HepG2 (cell line): ENCODE measurements around the gene PGC. TPM values are rescaled to one million over a fixed set of nuclear protein-coding genes. Genes with fewer than 3 reads are reported as not detected.

Experiments used
- ATAC-seq: fragments of 200-7000 bp; cut with Tn5 transposase; 3 replicates; pipeline ENCODE4 v1.9.1; 2020; ENCODE audit warnings: mild to moderate bottlenecking, moderate library complexity
- BruUV-seq: library from RNA; stranded (reverse); fragments of 400-500 nt; replicated peaks from 2 replicates; lab custom pipeline; 2021; lab: Mats Ljungman, UMichigan
- CTCF ChIA-PET: fragments of 300-600 bp; formaldehyde crosslinking; extraction: SDS; loops from one replicate; lab custom pipeline; 2021; ENCODE audit warnings: low total read pairs, inconsistent platforms, low intra/inter-chr PET ratio; lab: Yijun Ruan, JAX
- POLR2A ChIA-PET: fragments of 350-600 bp; sonication (Branson Sonifier 250); formaldehyde crosslinking; loops from one replicate; lab custom pipeline; 2020; ENCODE audit warnings: antibody characterized with exemption, inconsistent platforms; lab: Yijun Ruan, JAX
- DNase-seq: peaks from one replicate; pipeline ENCODE4 v3.0.0-alpha.2; 2015; ENCODE audit warnings: low spot score
- FAIRE-seq: peaks from 3 replicates; lab custom pipeline; 2011; peaks lifted over from hg19 to GRCh38; lab: Jason Lieb, UNC
- H2AFZ ChIP-seq: one replicate; pipeline ENCODE4 v1.6.1; 2011; ENCODE audit warnings: low read length, inconsistent platforms
- H3K27ac ChIP-seq: fragments of 300-600 bp; 3 replicates; pipeline ENCODE4 v1.8.0; 2011; ENCODE audit warnings: mixed run types, mild to moderate bottlenecking, mixed read lengths, low read length, inconsistent platforms; ENCODE audit not compliant: insufficient read depth; ENCODE audit errors: extremely low read length
- H3K27me3 ChIP-seq, 2 experiments: fragments of 200-600 bp in 1 of 2; 2 replicates in 1 of 2; 3 replicates in 1 of 2; pipeline versions ENCODE4 v1.6.0 to v1.8.0; 2011; ENCODE audit warnings: low read length in 2 of 2, mild to moderate bottlenecking in 2 of 2, moderate library complexity in 2 of 2, inconsistent platforms in 1 of 2; ENCODE audit not compliant: insufficient read depth in 2 of 2, control insufficient read depth in 1 of 2
- H3K36me3 ChIP-seq, 2 experiments: fragments of 200-600 bp in 1 of 2; replicated peaks in 1 of 2; 2 replicates in 1 of 2; 3 replicates in 1 of 2; pipeline versions ENCODE4 v1.5.1 to v1.8.0; 2011; ENCODE audit warnings: low read length in 2 of 2, inconsistent platforms in 1 of 2; ENCODE audit not compliant: insufficient read depth in 2 of 2, control insufficient read depth in 1 of 2
- H3K4me1 ChIP-seq: 2 replicates; pipeline ENCODE4 v1.5.1; 2012; ENCODE audit warnings: low read length, inconsistent platforms; ENCODE audit not compliant: insufficient read depth
- H3K4me2 ChIP-seq: 2 replicates; pipeline ENCODE4 v1.6.0; 2011; ENCODE audit warnings: low read depth, low read length, inconsistent platforms
- H3K4me3 ChIP-seq, 3 experiments: fragments of 200-600 bp in 1 of 3; sonication (generic), shearing (Covaris generic) in 1 of 3; replicated peaks in 1 of 3; 2 replicates each; pipeline ENCODE4 v1.5.1; 2011 to 2016; ENCODE audit warnings: low read length in 3 of 3, inconsistent platforms in 2 of 3, low read depth in 2 of 3, mild to moderate bottlenecking in 2 of 3, control low read depth in 1 of 3, mixed read lengths in 1 of 3; ENCODE audit not compliant: insufficient read depth in 1 of 3
- H3K79me2 ChIP-seq: one replicate; pipeline ENCODE4 v1.6.1; 2011; ENCODE audit warnings: low read length, inconsistent platforms; ENCODE audit not compliant: insufficient read depth
- H3K9ac ChIP-seq: 2 replicates; pipeline ENCODE4 v1.6.0; 2011; ENCODE audit warnings: mild to moderate bottlenecking, low read depth, low read length, inconsistent platforms; ENCODE audit not compliant: insufficient read depth
- H3K9me3 ChIP-seq: 2 replicates; pipeline ENCODE4 v1.5.1; 2012; ENCODE audit warnings: mild to moderate bottlenecking, low read length
- H4K20me1 ChIP-seq: 2 replicates; pipeline ENCODE4 v1.6.0; 2011; ENCODE audit warnings: inconsistent platforms, mild to moderate bottlenecking, low read length, moderate library complexity; ENCODE audit not compliant: insufficient read depth
- AHR ChIP-seq: IDR thresholded peaks from 2 replicates; pipeline ENCODE4 v1.6.1; 2018; ENCODE audit warnings: missing genetic modification reagents, missing compliant biosample characterization
- ATF7 ChIP-seq, 2 experiments: fragments of 450-650 bp in 1 of 2; sonication (generic) in 1 of 2; formaldehyde crosslinking in 1 of 2; IDR thresholded peaks; 2 replicates each; pipeline versions ENCODE4 v1.4.0 to v1.6.1; 2016 to 2020; ENCODE audit warnings: antibody characterized with exemption in 1 of 2, mild to moderate bottlenecking in 1 of 2, missing genetic modification reagents in 1 of 2
- DMAP1 ChIP-seq: IDR thresholded peaks from 2 replicates; pipeline ENCODE4 v1.6.1; 2016
- E2F1 ChIP-seq: sonication (generic); formaldehyde crosslinking; IDR thresholded peaks from 2 replicates; pipeline ENCODE4 v1.5.0; 2020; ENCODE audit warnings: missing genetic modification reagents
- FLYWCH1 ChIP-seq: sonication (generic); formaldehyde crosslinking; IDR thresholded peaks from 2 replicates; pipeline ENCODE4 v1.8.1; 2023; ENCODE audit warnings: mild to moderate bottlenecking, missing genetic modification reagents
- JUNB ChIP-seq: sonication (generic); formaldehyde crosslinking; IDR thresholded peaks from 2 replicates; pipeline ENCODE4 v1.8.0; 2022; ENCODE audit warnings: missing genetic modification reagents, mild to moderate bottlenecking, borderline replicate concordance
- KLF15 ChIP-seq: sonication (generic); formaldehyde crosslinking; IDR thresholded peaks from 2 replicates; pipeline ENCODE4 v1.8.1; 2023; ENCODE audit warnings: borderline replicate concordance, mild to moderate bottlenecking, inconsistent platforms, missing genetic modification reagents, mixed read lengths
- PRMT3 ChIP-seq: sonication (generic); formaldehyde crosslinking; IDR thresholded peaks from 2 replicates; pipeline ENCODE4 v1.8.1; 2022; ENCODE audit warnings: low read depth, mild to moderate bottlenecking, moderate library complexity, missing genetic modification reagents, borderline replicate concordance
- SETDB1 ChIP-seq: sonication (generic); formaldehyde crosslinking; IDR thresholded peaks from 2 replicates; pipeline ENCODE4 v1.5.1; 2020; ENCODE audit warnings: missing genetic modification reagents, mild to moderate bottlenecking, borderline replicate concordance
- ZNF207 ChIP-seq: fragments of 450-650 bp; IDR thresholded peaks from 2 replicates; pipeline ENCODE4 v1.6.1; 2016; ENCODE audit warnings: antibody characterized with exemption, borderline replicate concordance
- ZNF251 ChIP-seq: sonication (generic); formaldehyde crosslinking; IDR thresholded peaks from 2 replicates; pipeline ENCODE4 v1.9.0; 2021; ENCODE audit warnings: mild to moderate bottlenecking, missing genetic modification reagents
- ZNF350 ChIP-seq: sonication (generic); formaldehyde crosslinking; IDR thresholded peaks from 2 replicates; pipeline ENCODE4 v1.4.0; 2020; ENCODE audit warnings: mild to moderate bottlenecking, low read depth, missing genetic modification reagents, borderline replicate concordance
- ZNF513 ChIP-seq: sonication (generic); formaldehyde crosslinking; conservative IDR thresholded peaks from 2 replicates; pipeline ENCODE4 v1.5.0; 2020; ENCODE audit warnings: missing genetic modification reagents
- WGBS: methylation state at CpG from one replicate; pipeline ENCODE4 v1.1.6; 2017; ENCODE audit warnings: low lambda C conversion rate; 5-methylcytosine and 5-hydroxymethylcytosine counted together
- in situ Hi-C: cut with HindIII; loops from 2 replicates; pipeline ENCODE4 v1.10.0; 2017; ENCODE audit warnings: low pct_unique_long_range_greater_than_20kb; ENCODE audit not compliant: extremely low pct_ligation_motif_present
- intact Hi-C: fragments of 100-400 bp; cut with micrococcal nuclease; formaldehyde crosslinking; loops from one replicate; pipeline ENCODE4 v1.10.0; 2022; ENCODE audit not compliant: unreplicated experiment
- polyA plus RNA-seq, 8 experiments: library from polyadenylated mRNA; depleted of rRNA in 3 of 8; stranded (reverse) in 7 of 8; unstranded in 1 of 8; fragments of >200 nt; fragmentation: Illumina TruSeq in 4 of 8; extraction: Trizol in 4 of 8; gene quantifications; 2 replicates each; pipeline versions ENCODE4 v1.2.1 to v1.2.3, GENCODE V29; 2011 to 2016; ENCODE audit warnings: low read depth in 4 of 8, missing spikeins in 1 of 8, mixed read lengths in 1 of 8; ENCODE audit not compliant: insufficient read depth in 1 of 8
- total RNA-seq, 5 experiments: library from RNA; depleted of rRNA; stranded (reverse); fragments of >200 nt; fragmentation: Illumina TruSeq; extraction: Trizol; gene quantifications; 2 replicates each; pipeline ENCODE4 v1.2.3, GENCODE V29; 2016; ENCODE audit warnings: low read depth in 1 of 5

Gene PGC
- total and polyA plus RNA-seq, 2 of the 13 experiments (the other 11 are each of a cell fraction or from before 2014, with no cell fraction given), result 426 to 502 TPM

GRCh38 chr6:41779788-41780550 lies 32.8 kb upstream of the PGC start, which contains the start of gene FRS3 (continued):
- no peak for TF ChIP-seq KLF15 (CRISPR knock-in tag)
- TF ChIP-seq JUNB (CRISPR knock-in tag), result no peak
- peak; percentile 81 for TF ChIP-seq AHR (CRISPR knock-in tag)
- no peak for TF ChIP-seq ZNF513 (CRISPR knock-in tag)
- TF ChIP-seq ZNF251 (CRISPR knock-in tag), result no peak
- no peak for TF ChIP-seq FLYWCH1
- TF ChIP-seq ZNF207, result no peak
- TF ChIP-seq ATF7 (IDR thresholded peaks at IDR 0.05), result no peak
- 0 out of 2 replicates have a peak, but pooled peaks have one; percentile 28 for TF ChIP-seq ATF7 (CRISPR knock-in tag; IDR thresholded peaks at IDR 0.05)
- TF ChIP-seq, all 625 proteins: peak for 312

- ChIA-PET CTCF (interaction anchor here (1.4 to 2.1 kb wide), 3 partner anchors 44 to 265 kb away, joined by 8 to 24 read pairs (median 12); partner anchors contain the start of gene TFEB), POLR2A (interaction anchor here (0.5 to 1.0 kb wide), 10 partner anchors 9 to 271 kb away, joined by 3 to 15 read pairs (median 4); partner anchors contain the start of genes PGC and TAF8)
- peak overlapping the region; percentile 73 for H3K9ac ChIP-seq
- intact Hi-C loops, result loop anchor here (5.0 kb wide), 1 partner anchor 177 kb away; no protein-coding TSS in a partner anchor
- in situ Hi-C loops, result loop anchor here (5.0 to 25.0 kb wide), 2 partner anchors 42 to 433 kb away; partner anchors contain the start of genes MRPS10 and TFEB
- peaks cover 34% of the 10 kb centered on the region for H3K4me1 ChIP-seq
- FAIRE-seq (no peak), ATAC-seq (no peak; the same call in 2 of the 3 replicates), DNase-seq (no peak)
- no peak overlapping the region for H2AFZ ChIP-seq
- 6% methylated on average over 11 of the region's 16 CpGs for WGBS
- H3K27me3 ChIP-seq, result no peaks in the 10 kb centered on the region; a peak in 2 of 5 replicates
- peak overlapping the region; percentile 82 to 93 (median 92) for H3K4me3 ChIP-seq
- no TSS peak for BruUV-seq
- H3K36me3 ChIP-seq, result peaks cover 7 to 20% of the 10 kb centered on the region in 2 experiments
- H3K4me2 ChIP-seq, result peak overlapping the region; percentile 96
- TF ChIP-seq ZNF350 (CRISPR knock-in tag) (0 out of 2 replicates have a peak, but pooled peaks have one; percentile 7), SETDB1 (CRISPR knock-in tag) (no peak), DMAP1 (CRISPR knock-in tag) (0 out of 2 replicates have a peak, but pooled peaks have one; percentile 5), PRMT3 (CRISPR knock-in tag) (0 out of 2 replicates have a peak, but pooled peaks have one; percentile 3), E2F1 (no peak)
- peak overlapping the region; percentile 24 for H3K27ac ChIP-seq
- peaks cover 4% of the 10 kb centered on the region for H3K79me2 ChIP-seq
- no peaks in the 10 kb centered on the region for H4K20me1 ChIP-seq
- H3K9me3 ChIP-seq, result no peaks in the 10 kb centered on the region
Measured at GRCh38 chr6:41779336-41779735, 32.1 kb upstream of the PGC start.
